Ramos (cell line): ENCODE results near the gene MTUS2.

Source experiments
- in situ Hi-C: fragments of 300-500 bp; cut with MboI; formaldehyde crosslinking; loops from one replicate; pipeline ENCODE4 v1.14.3; 2022; ENCODE audit warnings: low sequenced_read_pairs; ENCODE audit not compliant: unreplicated experiment

MTUS2 gene

GRCh38 chr13:29101409-29101808, 281.3 kb downstream of the MTUS2 start:
- in situ Hi-C loops, result no loop called here

DNA sequence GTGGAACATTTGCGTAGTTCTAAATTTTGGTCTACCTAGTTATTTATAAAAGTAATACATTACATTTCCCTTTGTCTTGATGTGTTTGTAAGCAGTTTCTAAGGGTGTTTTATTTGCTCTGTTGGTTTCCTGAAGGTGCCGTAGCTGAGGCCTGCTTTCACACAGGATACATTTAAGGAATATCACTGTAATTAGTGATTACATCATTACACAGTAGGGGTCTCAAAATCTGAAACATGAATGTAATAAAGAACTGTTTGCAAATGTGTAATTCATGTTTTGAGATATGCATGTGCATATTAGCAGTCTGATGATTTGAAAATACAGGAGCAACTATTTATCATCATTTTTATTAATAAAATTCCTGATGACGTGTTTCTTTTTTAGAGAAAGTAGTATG, 281.8 kb downstream of the MTUS2 start:
- in situ Hi-C loops, result no loop called here

DNA sequence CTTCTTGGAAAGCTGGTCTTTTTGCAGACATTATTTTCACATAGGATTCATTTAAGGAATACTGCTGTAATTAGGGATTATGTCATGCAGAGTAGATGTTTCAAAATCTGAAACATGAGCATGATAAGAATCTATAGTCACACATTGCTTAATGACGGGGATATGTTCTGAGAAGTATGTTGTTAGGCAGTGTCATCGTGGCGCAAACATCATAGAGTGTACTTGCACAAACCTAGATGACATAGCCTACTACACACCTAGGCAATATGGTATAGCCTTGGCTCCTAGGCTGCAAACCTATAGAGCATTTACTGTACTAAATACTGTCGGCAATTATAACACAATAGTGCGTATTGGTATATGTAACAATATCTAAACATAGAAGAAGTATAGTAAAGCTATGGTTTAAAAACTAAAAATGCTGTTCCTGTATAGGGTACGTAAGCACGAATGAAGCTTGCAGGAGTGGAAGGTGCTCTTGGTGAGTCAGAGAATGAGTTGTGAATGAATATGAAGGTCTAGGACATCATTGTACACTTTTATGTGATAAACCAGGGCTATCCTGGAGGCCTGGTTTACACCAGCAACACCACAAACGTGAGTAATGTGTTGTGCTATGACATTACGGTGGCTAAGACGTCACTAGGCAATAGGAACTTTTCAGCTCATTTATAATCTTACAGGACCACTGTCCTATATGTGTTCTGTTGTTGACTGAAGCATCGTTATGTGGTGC, 283.1 kb downstream of the MTUS2 start:
- in situ Hi-C loops, result no loop called here

- in situ Hi-C loops, result no loop called here
Measured at GRCh38 chr13:29104461-29104860, 284.3 kb downstream of the MTUS2 start.

DNA sequence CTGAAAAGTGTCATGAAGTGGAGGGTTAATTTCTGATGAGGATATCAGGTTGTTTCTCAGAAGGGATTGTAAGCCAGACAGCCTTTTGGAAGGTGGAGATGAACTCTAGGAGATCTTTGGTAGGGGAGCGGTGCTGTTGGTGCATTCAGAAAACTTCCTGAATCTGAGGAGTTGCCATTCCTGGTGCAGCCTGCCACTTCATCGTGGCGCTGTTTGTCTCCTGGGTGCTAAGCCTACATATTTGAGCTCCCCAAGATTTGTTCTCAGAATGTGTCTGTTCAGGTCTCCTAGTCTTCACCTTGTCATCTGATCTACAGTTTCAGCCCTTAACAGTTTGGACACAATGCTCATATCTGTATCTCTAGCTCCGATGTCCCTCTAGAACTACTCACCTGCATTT, 285.6 kb downstream of the MTUS2 start:
- in situ Hi-C loops, result no loop called here

DNA sequence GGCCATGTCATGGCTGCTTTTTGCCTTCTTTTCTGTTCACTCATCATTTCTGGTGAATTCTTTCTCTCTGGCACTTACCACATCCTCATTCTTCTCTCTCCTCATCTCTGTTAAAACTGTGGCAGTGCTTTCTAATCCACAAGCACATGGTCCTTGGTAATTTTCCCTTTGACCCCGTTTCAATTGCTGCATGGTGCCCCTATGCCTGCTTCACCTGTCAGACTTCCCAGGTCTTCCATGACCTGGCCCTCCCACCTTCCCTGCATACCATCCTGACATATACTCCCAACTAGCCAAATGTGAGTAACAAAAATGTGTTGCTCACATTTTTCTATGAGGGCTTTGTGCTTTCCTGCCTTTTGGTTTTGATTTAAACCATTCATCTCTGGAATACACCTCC, 286.5 kb downstream of the MTUS2 start:
- in situ Hi-C loops, result no loop called here

- in situ Hi-C loops, result no loop called here
Measured at GRCh38 chr13:29108068-29108786, 288.1 kb downstream of the MTUS2 start.

- in situ Hi-C loops, result no loop called here
Measured at GRCh38 chr13:29109987-29110386, 289.8 kb downstream of the MTUS2 start.

DNA sequence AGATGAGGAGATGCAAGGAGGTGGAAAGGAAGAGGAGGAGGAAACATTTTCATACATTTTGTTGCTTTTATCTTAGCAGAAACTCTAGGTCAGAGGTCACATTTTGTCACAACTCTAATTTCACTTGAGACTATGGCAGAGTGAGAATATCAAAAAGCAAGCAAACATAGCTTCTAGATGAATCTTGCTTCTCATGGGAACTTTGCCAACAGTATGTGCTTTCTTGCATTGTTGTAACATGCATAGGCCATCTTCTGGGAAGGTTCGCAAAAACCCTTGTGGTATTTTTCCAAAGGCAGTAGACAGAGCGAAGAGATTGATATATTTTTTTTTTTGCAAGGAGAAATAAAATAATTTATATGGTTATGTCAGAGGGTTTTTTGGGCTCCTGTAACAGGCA, 291.3 kb downstream of the MTUS2 start:
- in situ Hi-C loops, result no loop called here

DNA sequence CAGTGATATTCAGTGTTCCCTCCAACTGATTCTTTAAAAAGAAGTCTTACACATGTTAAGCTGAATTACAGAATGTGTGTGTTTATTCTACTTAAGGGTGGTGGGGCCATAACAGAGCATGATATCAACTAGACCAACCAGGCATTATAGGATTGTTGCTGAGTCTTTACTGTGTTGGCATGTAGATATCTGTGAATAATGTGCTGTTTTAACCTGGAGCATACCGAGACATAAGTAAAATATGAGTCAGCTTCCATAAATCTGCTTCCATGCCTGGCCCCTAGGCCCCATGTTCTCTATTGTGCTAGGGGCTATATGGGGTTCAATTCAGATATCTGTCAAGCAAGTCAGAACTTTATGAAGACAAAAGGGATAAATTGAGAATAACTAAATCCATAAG, 295.7 kb downstream of the MTUS2 start:
- in situ Hi-C loops, result no loop called here

DNA sequence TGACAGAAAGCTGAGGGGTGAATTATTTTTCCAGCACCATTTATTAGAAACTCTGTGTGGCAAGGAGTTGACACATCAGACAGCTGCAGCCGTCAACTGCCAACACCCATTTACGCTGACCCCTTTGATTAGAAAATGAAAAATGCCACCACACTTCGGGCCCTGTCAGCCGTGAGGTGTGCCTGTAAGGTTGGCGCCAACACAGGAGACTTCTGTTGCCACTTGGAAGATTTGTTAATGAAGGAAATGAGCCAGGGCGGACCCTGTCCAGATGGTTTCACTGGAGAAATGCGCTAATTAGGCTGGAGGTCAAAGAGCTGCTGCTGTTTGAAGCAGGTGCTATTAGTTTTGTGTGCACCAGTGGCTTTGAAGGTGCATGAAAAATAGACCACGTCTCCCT, 297.5 kb downstream of the MTUS2 start:
- in situ Hi-C loops, result no loop called here

DNA sequence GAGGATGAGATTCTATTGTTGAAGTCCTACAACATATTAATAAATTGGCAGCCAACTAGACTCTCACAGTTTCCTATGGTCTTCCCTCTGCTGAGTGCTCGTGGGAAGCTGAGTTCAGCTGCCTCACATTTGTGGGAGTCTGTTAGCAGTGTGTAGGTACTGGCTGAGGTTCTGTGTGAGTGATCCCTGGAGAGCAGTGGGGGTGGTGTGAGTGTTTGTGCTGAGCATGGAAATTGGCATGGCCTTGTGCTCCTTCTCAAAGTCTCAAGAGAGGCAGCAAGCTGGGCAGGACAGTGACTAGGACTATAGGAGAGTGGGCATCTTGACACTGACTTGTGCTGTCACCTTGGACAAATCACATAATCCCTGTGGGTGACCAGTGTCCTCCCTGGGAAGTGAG, 298.3 kb downstream of the MTUS2 start:
- in situ Hi-C loops, result no loop called here

- in situ Hi-C loops, result no loop called here
Measured at GRCh38 chr13:29125191-29125933, 305.2 kb downstream of the MTUS2 start.

DNA sequence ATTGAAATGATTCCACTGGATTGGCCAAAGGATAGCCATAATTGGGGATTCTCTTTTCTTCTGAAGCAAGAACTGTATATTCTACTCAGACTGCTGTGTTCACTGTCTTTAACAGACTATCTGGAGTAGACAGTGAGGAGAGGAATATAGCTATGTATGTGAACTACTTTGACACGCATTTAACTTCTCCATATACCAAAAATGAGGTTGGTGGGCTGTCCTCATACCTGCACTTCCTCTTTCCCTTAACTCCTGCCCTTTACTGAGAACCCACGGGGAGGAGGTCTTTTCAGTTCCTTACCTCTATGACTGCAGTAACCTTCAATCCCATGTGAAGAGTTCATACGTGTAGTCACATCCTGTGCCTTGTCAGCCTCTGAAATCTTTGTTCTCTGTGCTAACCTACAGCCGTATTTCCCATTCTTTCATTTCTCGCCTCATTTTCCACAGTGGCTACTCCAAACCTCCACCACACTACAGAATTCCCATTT, 305.8 kb downstream of the MTUS2 start:
- in situ Hi-C loops, result no loop called here

- in situ Hi-C loops, result no loop called here
Measured at GRCh38 chr13:29129616-29130015, 309.5 kb downstream of the MTUS2 start.

DNA sequence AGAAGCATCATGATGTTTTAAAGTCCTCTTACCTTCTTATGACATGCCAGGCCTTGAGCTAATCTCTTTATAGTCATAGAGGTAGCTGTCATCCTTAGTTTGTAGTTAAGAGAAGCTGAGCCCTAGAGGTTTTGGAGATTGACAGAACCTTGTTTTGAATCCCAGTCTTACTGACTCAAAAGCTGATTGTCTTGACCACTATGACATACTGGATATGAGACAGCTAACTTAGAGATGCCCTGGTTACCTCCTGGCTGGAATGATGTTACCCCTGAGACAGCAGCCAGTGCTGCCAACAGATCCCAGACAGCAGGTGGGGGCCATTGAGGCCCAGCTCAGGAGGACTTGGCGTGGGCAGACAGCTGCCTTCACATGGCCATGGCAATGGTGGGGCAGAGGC, 311.0 kb downstream of the MTUS2 start:
- in situ Hi-C loops, result no loop called here

- in situ Hi-C loops, result no loop called here
Measured at GRCh38 chr13:29131881-29132668, 311.9 kb downstream of the MTUS2 start.

- in situ Hi-C loops, result no loop called here
Measured at GRCh38 chr13:29136341-29136740, 316.2 kb downstream of the MTUS2 start.

- in situ Hi-C loops, result no loop called here
Measured at GRCh38 chr13:29137016-29137415, 316.9 kb downstream of the MTUS2 start.

- in situ Hi-C loops, result no loop called here
Measured at GRCh38 chr13:29137995-29138394, 317.9 kb downstream of the MTUS2 start.
